ENCODE measurements around the gene MYO3B.

DNA sequence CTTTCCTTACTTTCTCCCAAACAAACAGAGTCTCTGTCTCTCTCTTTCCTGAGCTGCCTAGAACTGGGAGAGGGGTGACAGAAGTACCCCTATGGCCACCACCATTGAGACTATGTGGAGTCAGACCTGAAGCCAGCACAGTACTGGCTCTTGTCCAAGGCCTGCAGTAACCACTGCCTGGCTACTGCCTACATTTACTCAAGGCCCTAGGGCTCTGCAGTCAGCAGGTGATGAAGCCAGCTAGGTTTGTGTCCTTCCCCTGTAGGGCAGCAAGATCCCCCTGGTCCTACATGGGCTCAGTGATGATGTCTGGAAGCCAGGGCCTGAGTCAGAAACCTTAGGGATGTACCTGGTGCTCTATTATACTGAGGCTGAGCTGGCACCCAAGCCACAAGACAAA, 12.2 kb downstream of the MYO3B start:
- TF ChIP-seq, protein P1, sequence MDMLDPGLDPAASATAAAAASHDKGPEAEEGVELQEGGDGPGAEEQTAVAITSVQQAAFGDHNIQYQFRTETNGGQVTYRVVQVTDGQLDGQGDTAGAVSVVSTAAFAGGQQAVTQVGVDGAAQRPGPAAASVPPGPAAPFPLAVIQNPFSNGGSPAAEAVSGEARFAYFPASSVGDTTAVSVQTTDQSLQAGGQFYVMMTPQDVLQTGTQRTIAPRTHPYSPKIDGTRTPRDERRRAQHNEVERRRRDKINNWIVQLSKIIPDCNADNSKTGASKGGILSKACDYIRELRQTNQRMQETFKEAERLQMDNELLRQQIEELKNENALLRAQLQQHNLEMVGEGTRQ (CRISPR knock-in tag; IDR thresholded peaks at IDR 0.05) = no peak
- TF ChIP-seq, protein P2, sequence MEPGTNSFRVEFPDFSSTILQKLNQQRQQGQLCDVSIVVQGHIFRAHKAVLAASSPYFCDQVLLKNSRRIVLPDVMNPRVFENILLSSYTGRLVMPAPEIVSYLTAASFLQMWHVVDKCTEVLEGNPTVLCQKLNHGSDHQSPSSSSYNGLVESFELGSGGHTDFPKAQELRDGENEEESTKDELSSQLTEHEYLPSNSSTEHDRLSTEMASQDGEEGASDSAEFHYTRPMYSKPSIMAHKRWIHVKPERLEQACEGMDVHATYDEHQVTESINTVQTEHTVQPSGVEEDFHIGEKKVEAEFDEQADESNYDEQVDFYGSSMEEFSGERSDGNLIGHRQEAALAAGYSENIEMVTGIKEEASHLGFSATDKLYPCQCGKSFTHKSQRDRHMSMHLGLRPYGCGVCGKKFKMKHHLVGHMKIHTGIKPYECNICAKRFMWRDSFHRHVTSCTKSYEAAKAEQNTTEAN (CRISPR knock-in tag; IDR thresholded peaks at IDR 0.05) = no peak
- TF ChIP-seq, protein P3, sequence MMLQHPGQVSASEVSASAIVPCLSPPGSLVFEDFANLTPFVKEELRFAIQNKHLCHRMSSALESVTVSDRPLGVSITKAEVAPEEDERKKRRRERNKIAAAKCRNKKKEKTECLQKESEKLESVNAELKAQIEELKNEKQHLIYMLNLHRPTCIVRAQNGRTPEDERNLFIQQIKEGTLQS (CRISPR knock-in tag; conservative IDR thresholded peaks at IDR 0.05) = no peak
- TF ChIP-seq, protein P4, sequence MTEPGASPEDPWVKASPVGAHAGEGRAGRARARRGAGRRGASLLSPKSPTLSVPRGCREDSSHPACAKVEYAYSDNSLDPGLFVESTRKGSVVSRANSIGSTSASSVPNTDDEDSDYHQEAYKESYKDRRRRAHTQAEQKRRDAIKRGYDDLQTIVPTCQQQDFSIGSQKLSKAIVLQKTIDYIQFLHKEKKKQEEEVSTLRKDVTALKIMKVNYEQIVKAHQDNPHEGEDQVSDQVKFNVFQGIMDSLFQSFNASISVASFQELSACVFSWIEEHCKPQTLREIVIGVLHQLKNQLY (CRISPR knock-in tag; IDR thresholded peaks at IDR 0.05) = no peak
- TF ChIP-seq, protein P5, sequence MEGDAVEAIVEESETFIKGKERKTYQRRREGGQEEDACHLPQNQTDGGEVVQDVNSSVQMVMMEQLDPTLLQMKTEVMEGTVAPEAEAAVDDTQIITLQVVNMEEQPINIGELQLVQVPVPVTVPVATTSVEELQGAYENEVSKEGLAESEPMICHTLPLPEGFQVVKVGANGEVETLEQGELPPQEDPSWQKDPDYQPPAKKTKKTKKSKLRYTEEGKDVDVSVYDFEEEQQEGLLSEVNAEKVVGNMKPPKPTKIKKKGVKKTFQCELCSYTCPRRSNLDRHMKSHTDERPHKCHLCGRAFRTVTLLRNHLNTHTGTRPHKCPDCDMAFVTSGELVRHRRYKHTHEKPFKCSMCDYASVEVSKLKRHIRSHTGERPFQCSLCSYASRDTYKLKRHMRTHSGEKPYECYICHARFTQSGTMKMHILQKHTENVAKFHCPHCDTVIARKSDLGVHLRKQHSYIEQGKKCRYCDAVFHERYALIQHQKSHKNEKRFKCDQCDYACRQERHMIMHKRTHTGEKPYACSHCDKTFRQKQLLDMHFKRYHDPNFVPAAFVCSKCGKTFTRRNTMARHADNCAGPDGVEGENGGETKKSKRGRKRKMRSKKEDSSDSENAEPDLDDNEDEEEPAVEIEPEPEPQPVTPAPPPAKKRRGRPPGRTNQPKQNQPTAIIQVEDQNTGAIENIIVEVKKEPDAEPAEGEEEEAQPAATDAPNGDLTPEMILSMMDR (IDR thresholded peaks at IDR 0.05) = no peak
- TF ChIP-seq, protein P6, sequence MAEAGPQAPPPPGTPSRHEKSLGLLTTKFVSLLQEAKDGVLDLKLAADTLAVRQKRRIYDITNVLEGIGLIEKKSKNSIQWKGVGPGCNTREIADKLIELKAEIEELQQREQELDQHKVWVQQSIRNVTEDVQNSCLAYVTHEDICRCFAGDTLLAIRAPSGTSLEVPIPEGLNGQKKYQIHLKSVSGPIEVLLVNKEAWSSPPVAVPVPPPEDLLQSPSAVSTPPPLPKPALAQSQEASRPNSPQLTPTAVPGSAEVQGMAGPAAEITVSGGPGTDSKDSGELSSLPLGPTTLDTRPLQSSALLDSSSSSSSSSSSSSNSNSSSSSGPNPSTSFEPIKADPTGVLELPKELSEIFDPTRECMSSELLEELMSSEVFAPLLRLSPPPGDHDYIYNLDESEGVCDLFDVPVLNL (CRISPR knock-in tag; IDR thresholded peaks at IDR 0.05; ENCODE audit: borderline replicate concordance, low read depth) = no peak
- TF ChIP-seq, protein P7, sequence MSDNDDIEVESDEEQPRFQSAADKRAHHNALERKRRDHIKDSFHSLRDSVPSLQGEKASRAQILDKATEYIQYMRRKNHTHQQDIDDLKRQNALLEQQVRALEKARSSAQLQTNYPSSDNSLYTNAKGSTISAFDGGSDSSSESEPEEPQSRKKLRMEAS (CRISPR knock-in tag; IDR thresholded peaks at IDR 0.05) = no peak
- TF ChIP-seq FOXJ3 (CRISPR knock-in tag; IDR thresholded peaks at IDR 0.05; ENCODE audit: borderline replicate concordance) = no peak

All from WTC11 (cell line).